GM18519 (cell line): Measurements from ENCODE around the gene ABHD17C.

ENCODE experiments used
- ATAC-seq: cut with Tn5 transposase; IDR thresholded peaks from one replicate; pipeline ENCODE4 v1.9.1; 2021; ENCODE audit warnings: mild to moderate bottlenecking, moderate library complexity; ENCODE audit not compliant: unreplicated experiment, low FRiP score

ABHD17C gene

GRCh38 chr15:80779658-80780415, 84.7 kb downstream of the ABHD17C start:
- no peak for ATAC-seq

GRCh38 chr15:80780416-80781221, 85.5 kb downstream of the ABHD17C start:
- ATAC-seq: no peak

- no peak for ATAC-seq
Measured at GRCh38 chr15:80783260-80783659, 88.2 kb downstream of the ABHD17C start.

- ATAC-seq: no peak
Measured at GRCh38 chr15:80785335-80785734, 90.2 kb downstream of the ABHD17C start.

- ATAC-seq: no peak
Measured at GRCh38 chr15:80785811-80786354, 90.8 kb downstream of the ABHD17C start.

GRCh38 chr15:80787316-80787715, 92.2 kb downstream of the ABHD17C start:
- ATAC-seq: no peak

GRCh38 chr15:80788536-80788935, 93.4 kb downstream of the ABHD17C start:
- ATAC-seq: no peak

- no peak for ATAC-seq
Measured at GRCh38 chr15:80789296-80789695, 94.2 kb downstream of the ABHD17C start.

GRCh38 chr15:80789796-80790195, 94.7 kb downstream of the ABHD17C start:
- ATAC-seq: no peak

- no peak for ATAC-seq
Measured at GRCh38 chr15:80790236-80790635, 95.1 kb downstream of the ABHD17C start.

GRCh38 chr15:80791004-80791403, 95.9 kb downstream of the ABHD17C start:
- no peak for ATAC-seq

- ATAC-seq: no peak
Measured at GRCh38 chr15:80796407-80796806, 101.3 kb downstream of the ABHD17C start.

- ATAC-seq: no peak
Measured at GRCh38 chr15:80798911-80799310, 103.8 kb downstream of the ABHD17C start.

- no peak for ATAC-seq
Measured at GRCh38 chr15:80800067-80800466, 105.0 kb downstream of the ABHD17C start.

GRCh38 chr15:80801891-80802680, 107.0 kb downstream of the ABHD17C start:
- no peak for ATAC-seq

GRCh38 chr15:80803580-80804525, 108.7 kb downstream of the ABHD17C start:
- ATAC-seq: no peak

GRCh38 chr15:80804970-80805495, 109.9 kb downstream of the ABHD17C start:
- no peak for ATAC-seq
